AG04449 (cell line): Measurements from ENCODE around the gene MBLAC1.

Experiments used
- CTCF ChIA-PET: fragments of 350-600 bp; formaldehyde crosslinking; extraction: SDS; loops from one replicate; lab custom pipeline; 2021; ENCODE audit warnings: antibody characterized with exemption; lab: Yijun Ruan, JAX
- POLR2A ChIA-PET: fragments of 400-600, 350-600 bp; formaldehyde crosslinking; extraction: SDS; loops from one replicate; lab custom pipeline; 2020; ENCODE audit warnings: antibody characterized with exemption, inconsistent platforms; lab: Yijun Ruan, JAX
- DNase-seq: peaks from one replicate; pipeline ENCODE4 v3.0.0-alpha.2; 2010; ENCODE audit warnings: low read depth, low spot score
- H3K4me3 ChIP-seq: 2 replicates; pipeline ENCODE4 v1.5.1; 2011; ENCODE audit warnings: low read depth, mild to moderate bottlenecking, control low read depth, low read length
- CTCF ChIP-seq: IDR thresholded peaks from one replicate; pipeline ENCODE4 v1.5.1; 2011; ENCODE audit warnings: mild to moderate bottlenecking, moderate library complexity, low read length, control low read depth, inconsistent platforms; ENCODE audit not compliant: insufficient read depth; ENCODE audit errors: missing control alignments

The MBLAC1 gene

DNA sequence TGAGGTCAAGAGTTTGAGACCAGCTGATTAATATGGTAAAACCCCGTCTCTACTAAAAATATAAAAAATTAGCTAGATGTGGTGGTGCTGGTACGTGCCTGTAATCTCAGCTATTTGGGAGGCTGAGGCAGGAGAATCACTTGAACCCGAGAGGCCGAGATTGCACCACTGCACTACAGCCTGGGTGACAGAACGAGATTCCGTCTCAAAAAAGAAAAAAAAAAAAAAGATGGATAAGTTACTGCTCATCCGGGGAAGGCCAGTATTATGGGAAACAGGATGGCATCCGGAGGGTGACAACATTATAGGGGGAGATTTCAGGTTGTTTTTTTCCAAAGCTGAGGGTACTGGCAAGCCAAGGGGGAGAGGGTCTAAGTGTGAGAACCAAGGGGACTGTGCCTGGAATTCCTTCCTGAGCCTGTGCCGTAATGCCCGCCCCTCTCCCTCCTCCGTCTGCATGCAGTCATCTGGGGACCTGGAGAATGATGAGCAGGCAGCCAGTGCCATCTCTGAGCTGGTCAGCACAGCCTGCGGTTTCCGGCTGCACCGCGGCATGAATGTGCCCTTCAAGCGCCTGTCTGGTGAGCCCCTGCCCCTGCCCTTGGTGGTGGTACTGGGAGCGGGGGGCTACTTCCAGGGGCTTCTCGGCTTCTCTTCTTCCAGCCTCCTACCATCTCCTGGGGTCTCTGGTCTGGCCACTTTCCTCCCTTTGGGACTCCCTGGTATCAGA lies 26.3 kb downstream of the MBLAC1 start:
- DNase-seq = no peak
- TF ChIP-seq CTCF = no peak
- POLR2A ChIA-PET = interaction anchor here (0.6 kb wide), 2 partner anchors 9 to 32 kb away, joined by 3 to 4 read pairs; no protein-coding TSS in a partner anchor
- CTCF ChIA-PET = interaction anchor here (0.6 to 1.3 kb wide), 2 partner anchors 14 to 64 kb away, joined by 3 to 4 read pairs; no protein-coding TSS in a partner anchor
- H3K4me3 ChIP-seq = no peak overlapping the region

DNA sequence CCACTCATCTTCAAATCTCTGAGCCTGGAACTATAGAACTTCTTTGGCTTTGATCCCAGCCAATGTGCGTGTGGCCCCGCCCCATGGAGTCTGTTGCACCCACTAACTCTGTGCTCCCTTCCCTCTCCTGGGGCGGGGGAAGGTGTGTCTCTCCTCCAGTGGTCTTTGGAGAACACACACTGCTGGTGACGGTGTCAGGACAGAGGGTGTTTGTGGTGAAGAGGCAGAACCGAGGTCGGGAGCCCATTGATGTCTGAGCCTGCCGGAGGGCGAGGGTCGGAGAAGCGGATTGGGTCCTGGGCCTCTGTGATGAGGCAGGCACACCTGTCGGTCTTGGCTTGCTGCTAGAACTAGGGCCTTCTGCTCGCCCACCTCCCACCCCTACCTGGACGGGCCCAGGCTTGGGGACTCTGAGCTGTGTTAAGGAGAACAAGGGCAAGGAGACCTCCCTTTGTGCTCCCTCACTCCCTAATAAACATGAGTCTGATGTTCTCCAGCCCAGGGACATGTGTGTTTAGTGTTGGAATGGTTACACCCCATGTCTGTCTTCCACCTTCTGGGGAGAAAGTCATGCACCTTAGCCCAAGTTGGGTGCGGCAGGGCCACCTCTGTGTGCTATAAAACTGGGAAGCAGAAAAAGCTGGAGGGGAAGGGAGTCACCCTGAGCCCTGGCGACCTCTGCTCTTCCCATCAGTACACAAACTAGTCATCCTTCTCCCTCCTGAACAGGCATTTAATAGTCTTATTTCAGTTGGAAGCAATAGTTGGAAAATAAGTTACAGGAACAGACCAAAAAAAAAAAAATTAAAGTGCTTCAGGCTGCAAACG lies 27.2 kb downstream of the MBLAC1 start:
- no peak overlapping the region for H3K4me3 ChIP-seq
- DNase-seq = no peak
- CTCF ChIA-PET = interaction anchor here (0.6 to 5.1 kb wide), 3 partner anchors 13 to 63 kb away, joined by 3 to 31 read pairs (median 4); no protein-coding TSS in a partner anchor
- no peak for TF ChIP-seq CTCF
- POLR2A ChIA-PET = interaction anchor here (0.6 kb wide), 1 partner anchor 31 kb away, joined by 4 read pairs; no protein-coding TSS in a partner anchor

GRCh38 chr7:100154651-100155491 lies 28.1 kb downstream of the MBLAC1 start:
- TF ChIP-seq CTCF = no peak
- no peak for DNase-seq
- no peak overlapping the region for H3K4me3 ChIP-seq
- CTCF ChIA-PET = interaction anchor here (5.1 kb wide), 1 partner anchor 23 kb away, joined by 31 read pairs; no protein-coding TSS in a partner anchor
- POLR2A ChIA-PET = no interaction called here

GRCh38 chr7:100155553-100156317 lies 29.0 kb downstream of the MBLAC1 start:
- ChIA-PET CTCF (interaction anchor here (0.6 to 5.1 kb wide), 2 partner anchors 9 to 24 kb away, joined by 3 to 31 read pairs; no protein-coding TSS in a partner anchor), POLR2A (interaction anchor here (1.0 kb wide), 1 partner anchor 12 kb away, joined by 5 read pairs; the partner anchor contains the start of gene GAL3ST4)
- no peak overlapping the region for H3K4me3 ChIP-seq
- no peak for DNase-seq
- TF ChIP-seq CTCF = no peak

GRCh38 chr7:100156331-100157068 lies 29.7 kb downstream of the MBLAC1 start:
- ChIA-PET CTCF (interaction anchor here (0.6 to 5.1 kb wide), 4 partner anchors 9 to 61 kb away, joined by 3 to 31 read pairs (median 4); no protein-coding TSS in a partner anchor), POLR2A (interaction anchor here (1.0 kb wide), 1 partner anchor 12 kb away, joined by 5 read pairs; the partner anchor contains the start of gene GAL3ST4)
- TF ChIP-seq CTCF = no peak
- DNase-seq = no peak
- H3K4me3 ChIP-seq = peak overlapping the region; percentile 10; the same call in 1 of the 2 replicates
